K562 (cell line): ENCODE data around the gene PARP9. TPM values are rescaled to one million over a fixed set of nuclear protein-coding genes. Genes with fewer than 3 reads are reported as not detected.

ENCODE experiments used
- ATAC-seq: fragments of 200-7000 bp; cut with Tn5 transposase; 3 replicates; pipeline ENCODE4 v1.9.1; 2020; ENCODE audit warnings: moderate library complexity
- BruUV-seq: library from RNA; stranded (reverse); fragments of 400-500 nt; replicated peaks from 2 replicates; lab custom pipeline; 2021; lab: Mats Ljungman, UMichigan
- CTCF ChIA-PET: fragments of 300-600 bp; formaldehyde crosslinking; extraction: SDS; loops from one replicate; lab custom pipeline; 2021; ENCODE audit warnings: low intra/inter-chr PET ratio; lab: Yijun Ruan, JAX
- POLR2A ChIA-PET: fragments of 300-600, 350-650 bp; sonication (Branson Sonifier 250); formaldehyde crosslinking; extraction: SDS; loops from one replicate; lab custom pipeline; 2021; ENCODE audit warnings: antibody characterized with exemption, inconsistent platforms; lab: Yijun Ruan, JAX
- DNase-seq, 4 experiments: peaks; one replicate each; pipeline versions ENCODE4 v3.0.0 to v3.0.0-alpha.2; 2011 to 2018; ENCODE audit warnings: low spot score in 3 of 4, mixed read lengths in 3 of 4; ENCODE audit errors: extremely low read depth in 1 of 4
- FAIRE-seq: peaks from 2 replicates; lab custom pipeline; 2011; peaks lifted over from hg19 to GRCh38; lab: Jason Lieb, UNC
- H2AFZ ChIP-seq: 2 replicates; pipeline ENCODE4 v1.6.0; 2011; ENCODE audit warnings: low read depth, low read length, control low read depth, inconsistent platforms
- H3K27ac ChIP-seq: fragments of 200-600 bp; 3 replicates; pipeline ENCODE4 v1.8.0; 2011; ENCODE audit warnings: low read depth, mild to moderate bottlenecking, control low read depth, inconsistent platforms, low read length, moderate library complexity, mixed read lengths; ENCODE audit errors: extremely low read depth
- H3K27me3 ChIP-seq, 2 experiments: fragments of 300-600 bp in 1 of 2; 2 replicates in 1 of 2; 3 replicates in 1 of 2; pipeline versions ENCODE4 v1.6.0 to v1.8.0; 2011; ENCODE audit warnings: inconsistent platforms in 2 of 2, low read length in 2 of 2, mild to moderate bottlenecking in 1 of 2, mixed read lengths in 1 of 2, moderate library complexity in 1 of 2; ENCODE audit not compliant: control insufficient read depth in 2 of 2, insufficient read depth in 2 of 2
- H3K36me3 ChIP-seq: fragments of 300-600 bp; 3 replicates; pipeline ENCODE4 v1.8.0; 2011; ENCODE audit warnings: mild to moderate bottlenecking, low read length, inconsistent platforms; ENCODE audit not compliant: control insufficient read depth, insufficient read depth
- H3K4me1 ChIP-seq, 2 experiments: fragments of 200-600 bp in 1 of 2; replicated peaks in 1 of 2; 2 replicates in 1 of 2; 3 replicates in 1 of 2; pipeline versions ENCODE4 v1.5.1 to v1.8.0; 2011; ENCODE audit warnings: inconsistent platforms in 2 of 2, low read length in 2 of 2, mild to moderate bottlenecking in 1 of 2, mixed read lengths in 1 of 2, moderate library complexity in 1 of 2; ENCODE audit not compliant: control insufficient read depth in 2 of 2, insufficient read depth in 2 of 2
- H3K4me2 ChIP-seq: 2 replicates; pipeline ENCODE4 v1.6.1; 2011; ENCODE audit warnings: low read length, control low read depth, inconsistent platforms, mixed read lengths; ENCODE audit not compliant: insufficient read depth
- H3K4me3 ChIP-seq: fragments of 200-600 bp; sonication (generic), shearing (Covaris generic); 2 replicates; pipeline ENCODE4 v1.5.1; 2016; ENCODE audit warnings: control low read depth, inconsistent platforms
- H3K79me2 ChIP-seq: fragments of 200-600 bp; 3 replicates; pipeline ENCODE4 v1.8.0; 2011; ENCODE audit warnings: low read length, inconsistent platforms; ENCODE audit not compliant: control insufficient read depth, insufficient read depth
- H3K9ac ChIP-seq, 2 experiments: 2 replicates each; pipeline versions ENCODE4 v1.6.0 to v1.6.1; 2011; ENCODE audit warnings: low read depth in 2 of 2, low read length in 2 of 2, control low read depth in 1 of 2, inconsistent platforms in 1 of 2, mild to moderate bottlenecking in 1 of 2, mixed read lengths in 1 of 2; ENCODE audit not compliant: insufficient read depth in 1 of 2
- H3K9me1 ChIP-seq: one replicate; pipeline ENCODE4 v1.6.0; 2011; ENCODE audit warnings: inconsistent platforms, mild to moderate bottlenecking, low read length, moderate library complexity; ENCODE audit not compliant: control insufficient read depth, insufficient read depth
- H3K9me3 ChIP-seq: replicated peaks from 2 replicates; pipeline ENCODE4 v1.5.1; 2011; ENCODE audit warnings: low read depth, low read length, inconsistent platforms; ENCODE audit not compliant: control insufficient read depth, insufficient read depth
- H4K20me1 ChIP-seq: replicated peaks from 2 replicates; pipeline ENCODE4 v1.6.1; 2011; ENCODE audit warnings: low read length, inconsistent platforms, mixed read lengths; ENCODE audit not compliant: control insufficient read depth, insufficient read depth
- BCOR ChIP-seq: fragments of 450-650 bp; IDR thresholded peaks from 2 replicates; pipeline ENCODE4 v1.6.1; 2016
- E4F1 ChIP-seq: fragments of 250-450 bp; sonication (Bioruptor Pico); IDR thresholded peaks from 2 replicates; pipeline ENCODE4 v1.5.0; 2021; ENCODE audit warnings: mild to moderate bottlenecking, borderline replicate concordance
- ETS2 ChIP-seq: IDR thresholded peaks from 2 replicates; pipeline ENCODE4 v1.6.1; 2016; ENCODE audit warnings: borderline replicate concordance, missing genetic modification characterization, mild to moderate bottlenecking, moderate library complexity, missing compliant biosample characterization; ENCODE audit not compliant: poor library complexity, severe bottlenecking
- ETV1 ChIP-seq: fragments of 450-650 bp; conservative IDR thresholded peaks from 2 replicates; pipeline ENCODE4 v1.6.1; 2016; ENCODE audit warnings: missing genetic modification characterization, control low read depth, low read depth, missing compliant biosample characterization
- GTF2A2 ChIP-seq: IDR thresholded peaks from 2 replicates; pipeline ENCODE4 v1.6.1; 2016; ENCODE audit warnings: mild to moderate bottlenecking, missing genetic modification characterization, missing compliant biosample characterization
- HES1 ChIP-seq: fragments of 450-650 bp; IDR thresholded peaks from 2 replicates; pipeline ENCODE4 v1.6.1; 2016; ENCODE audit warnings: low read depth, mild to moderate bottlenecking, moderate library complexity
- KDM1A ChIP-seq, 2 experiments: fragments of 450-650 bp; IDR thresholded peaks; 2 replicates each; pipeline ENCODE4 v1.6.1; 2016; ENCODE audit warnings: mild to moderate bottlenecking in 2 of 2
- MED1 ChIP-seq: sonication (generic); formaldehyde crosslinking; IDR thresholded peaks from 2 replicates; pipeline ENCODE4 v1.8.1; 2023; ENCODE audit warnings: missing genetic modification reagents, borderline replicate concordance
- POLR3A ChIP-seq: IDR thresholded peaks from 2 replicates; pipeline ENCODE4 v1.6.1; 2011; ENCODE audit warnings: borderline replicate concordance, mild to moderate bottlenecking, moderate library complexity; ENCODE audit not compliant: insufficient read length, insufficient read depth; ENCODE audit errors: extremely low read depth
- TCFL5 ChIP-seq: fragments of 250-450 bp; sonication (Bioruptor Pico); conservative IDR thresholded peaks from 2 replicates; pipeline ENCODE4 v1.6.1; 2021; ENCODE audit warnings: mild to moderate bottlenecking, moderate library complexity, matching md5 sums
- ZBTB2 ChIP-seq: fragments of 450-650 bp; IDR thresholded peaks from 2 replicates; pipeline ENCODE4 v1.6.1; 2016; ENCODE audit warnings: antibody characterized with exemption
- ZNF316 ChIP-seq: fragments of 450-650 bp; IDR thresholded peaks from 2 replicates; pipeline ENCODE4 v1.6.1; 2016
- ZNF639 ChIP-seq, 2 experiments: fragments of 200-800 bp in 1 of 2; sonication (Bioruptor generic) in 1 of 2; sonication (generic) in 1 of 2; formaldehyde crosslinking in 1 of 2; IDR thresholded peaks in 1 of 2; conservative IDR thresholded peaks in 1 of 2; 2 replicates each; pipeline versions ENCODE4 v1.5.0 to v1.6.1; 2016 to 2020; ENCODE audit warnings: missing compliant biosample characterization in 1 of 2, missing genetic modification characterization in 1 of 2, missing genetic modification reagents in 1 of 2
- ZNF707 ChIP-seq: fragments of 250-450 bp; sonication (Bioruptor Pico); conservative IDR thresholded peaks from 2 replicates; pipeline ENCODE4 v1.8.0; 2022; ENCODE audit warnings: inconsistent platforms, mild to moderate bottlenecking, moderate library complexity
- WGBS: fragments of 100-300 bp; shearing (Covaris generic); methylation state at CpG from one replicate; pipeline ENCODE4 v1.1.6; 2016; ENCODE audit warnings: low coverage, mixed read lengths; ENCODE audit not compliant: insufficient coverage; ENCODE audit errors: missing lambda C conversion rate; 5-methylcytosine and 5-hydroxymethylcytosine counted together
- in situ Hi-C: fragments of 300-500 bp; cut with MboI; formaldehyde crosslinking; loops from 4 replicates; pipeline ENCODE4 v1.15.0; 2018; ENCODE audit warnings: inconsistent platforms, mixed read lengths
- intact Hi-C: fragments of 100-400 bp; cut with micrococcal nuclease; formaldehyde crosslinking; loops from 2 replicates; pipeline ENCODE4 v1.14.2; 2022
- polyA plus RNA-seq, 8 experiments: library from polyadenylated mRNA; depleted of rRNA in 4 of 8; stranded (reverse) in 5 of 8; unstranded in 3 of 8; fragments of >200 nt; fragmentation: Nextera tagmentation in 2 of 8; fragmentation: Illumina TruSeq in 1 of 8; extraction: Ambion mirVana in 2 of 8; extraction: Trizol in 1 of 8; gene quantifications; 2 replicates each; pipeline versions ENCODE4 v1.2.1 to v1.2.3, GENCODE V29; 2011 to 2014; ENCODE audit warnings: inconsistent platforms in 1 of 8, missing spikeins in 1 of 8
- total RNA-seq, 7 experiments: library from RNA; depleted of rRNA in 6 of 7; stranded (reverse); fragments of >200 nt in 6 of 7; fragmentation: Illumina TruSeq in 2 of 7; extraction: Trizol in 2 of 7; gene quantifications; 2 replicates each; pipeline versions ENCODE4 v1.2.1 to v1.2.3, GENCODE V29; 2011 to 2021; ENCODE audit warnings: low replicate concordance in 1 of 7

PARP9 gene
- total and polyA plus RNA-seq, 9 of the 15 experiments (the other 6 are each of a cell fraction or from before 2014, with no cell fraction given): 2.1 to 4.8 (median 3.4) TPM

GRCh38 chr3:122564155-122564912 is at the start of gene PARP9, which contains the start of gene DTX3L (continued):
- TF ChIP-seq ZNF707: no peak
- TF ChIP-seq ETV1: 0 out of 2 replicates have a peak, but pooled peaks have one; percentile 22
- TF ChIP-seq MED1 (CRISPR knock-in tag): no peak
- TF ChIP-seq ZNF316: no peak; the same call in 1 of the 2 replicates

GRCh38 chr3:122612696-122613095 is 48.6 kb upstream of the PARP9 start:
- WGBS: 30% methylated on average over 3 of the region's 5 CpGs
- no TSS peak for BruUV-seq
- Histone ChIP-seq H3K9me3 (no peaks in the 10 kb centered on the region; the same call in 1 of the 2 replicates), H3K36me3 (no peaks in the 10 kb centered on the region), H3K4me2 (no peak overlapping the region), H2AFZ (no peak overlapping the region), H3K9me1 (no peaks in the 10 kb centered on the region), H3K4me3 (no peak overlapping the region), H3K27ac (no peak overlapping the region), H3K27me3 (peaks cover 4 to 6% of the 10 kb centered on the region in 2 experiments; a peak in 2 of 5 replicates), H4K20me1 (no peaks in the 10 kb centered on the region), H3K9ac (no peak overlapping the region), H3K79me2 (no peaks in the 10 kb centered on the region), H3K4me1 (no peaks in the 10 kb centered on the region)
- no peak for ATAC-seq
- no peak for DNase-seq
- in situ Hi-C loops (no loop called here), intact Hi-C loops (no loop called here)
- no peak for FAIRE-seq
- POLR2A ChIA-PET: no interaction called here
- CTCF ChIA-PET: no interaction called here
- TF ChIP-seq TCFL5 (CRISPR knock-in tag): no peak
- no peak for TF ChIP-seq KDM1A (IDR thresholded peaks at IDR 0.05)
- no peak for TF ChIP-seq ETS2 (tag)
- no peak for TF ChIP-seq BCOR
- TF ChIP-seq POLR3A: no peak
- TF ChIP-seq ZBTB2: no peak
- no peak for TF ChIP-seq GTF2A2 (tag)
- no peak for TF ChIP-seq HES1
- TF ChIP-seq ZNF639 (CRISPR knock-in tag; conservative IDR thresholded peaks at IDR 0.05 in 1 of 2, IDR thresholded peaks at IDR 0.05 in 1 of 2): no peak
- TF ChIP-seq E4F1 (CRISPR knock-in tag): no peak
